ENCODE data around the gene CRIP2. TPM values are rescaled to one million over a fixed set of nuclear protein-coding genes. Genes with fewer than 3 reads are reported as not detected.
A peak's percentile ranks its signal among the peaks of the same experiment; 100 is the strongest.

Gene CRIP2
- total and polyA plus RNA-seq, 4 donors = 4.3 to 40.0 (median 20.7) TPM

DNA sequence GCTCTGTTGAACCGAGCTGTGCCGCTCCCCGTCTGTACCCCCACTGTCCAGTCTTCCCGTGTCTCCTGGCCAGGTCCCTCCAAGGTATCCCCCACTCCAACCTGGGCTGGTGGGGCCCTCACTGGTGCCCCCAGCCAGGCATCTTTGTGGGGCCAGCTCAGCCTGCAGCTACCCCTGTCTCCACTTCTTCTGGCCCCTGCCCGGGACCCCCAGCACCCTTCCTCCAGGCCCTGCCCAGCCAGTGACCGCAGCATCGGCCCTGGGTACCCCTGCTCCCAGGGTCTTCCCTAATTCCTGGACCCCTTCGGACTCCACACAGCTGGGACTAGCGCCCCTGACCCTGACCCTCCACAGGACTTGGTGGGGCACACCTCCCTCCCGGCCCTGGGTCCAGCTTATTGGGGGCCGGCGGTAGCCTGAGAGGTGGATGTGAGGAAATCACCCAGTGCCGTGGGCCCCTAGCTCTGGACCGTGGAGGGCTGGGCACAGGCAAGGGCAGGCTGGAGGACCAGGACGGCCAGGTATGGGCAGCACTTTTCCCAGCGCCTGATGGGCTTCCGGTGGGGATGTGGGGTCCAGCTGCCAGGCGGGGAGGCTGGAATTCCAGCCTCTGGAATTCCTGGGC, 8.0 kb downstream of the CRIP2 start:
- TF ChIP-seq, protein P1, sequence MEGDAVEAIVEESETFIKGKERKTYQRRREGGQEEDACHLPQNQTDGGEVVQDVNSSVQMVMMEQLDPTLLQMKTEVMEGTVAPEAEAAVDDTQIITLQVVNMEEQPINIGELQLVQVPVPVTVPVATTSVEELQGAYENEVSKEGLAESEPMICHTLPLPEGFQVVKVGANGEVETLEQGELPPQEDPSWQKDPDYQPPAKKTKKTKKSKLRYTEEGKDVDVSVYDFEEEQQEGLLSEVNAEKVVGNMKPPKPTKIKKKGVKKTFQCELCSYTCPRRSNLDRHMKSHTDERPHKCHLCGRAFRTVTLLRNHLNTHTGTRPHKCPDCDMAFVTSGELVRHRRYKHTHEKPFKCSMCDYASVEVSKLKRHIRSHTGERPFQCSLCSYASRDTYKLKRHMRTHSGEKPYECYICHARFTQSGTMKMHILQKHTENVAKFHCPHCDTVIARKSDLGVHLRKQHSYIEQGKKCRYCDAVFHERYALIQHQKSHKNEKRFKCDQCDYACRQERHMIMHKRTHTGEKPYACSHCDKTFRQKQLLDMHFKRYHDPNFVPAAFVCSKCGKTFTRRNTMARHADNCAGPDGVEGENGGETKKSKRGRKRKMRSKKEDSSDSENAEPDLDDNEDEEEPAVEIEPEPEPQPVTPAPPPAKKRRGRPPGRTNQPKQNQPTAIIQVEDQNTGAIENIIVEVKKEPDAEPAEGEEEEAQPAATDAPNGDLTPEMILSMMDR (IDR thresholded peaks at IDR 0.05; ENCODE audit: low read depth, low read length, missing input control) = no peak
- no peak for TF ChIP-seq FOXA1 (IDR thresholded peaks at IDR 0.05)
- no peak for TF ChIP-seq EGR1 (IDR thresholded peaks at IDR 0.05; ENCODE audit: low read depth in 2 of 2)
- TF ChIP-seq RAD21 (IDR thresholded peaks at IDR 0.05) = no peak
- no peak for TF ChIP-seq SP1 (IDR thresholded peaks at IDR 0.05)
- TF ChIP-seq GABPA (IDR thresholded peaks at IDR 0.05 in 1 of 2, conservative IDR thresholded peaks at IDR 0.05 in 1 of 2) = no peak
- no peak for TF ChIP-seq YY1 (IDR thresholded peaks at IDR 0.05)
- TF ChIP-seq, protein P2, sequence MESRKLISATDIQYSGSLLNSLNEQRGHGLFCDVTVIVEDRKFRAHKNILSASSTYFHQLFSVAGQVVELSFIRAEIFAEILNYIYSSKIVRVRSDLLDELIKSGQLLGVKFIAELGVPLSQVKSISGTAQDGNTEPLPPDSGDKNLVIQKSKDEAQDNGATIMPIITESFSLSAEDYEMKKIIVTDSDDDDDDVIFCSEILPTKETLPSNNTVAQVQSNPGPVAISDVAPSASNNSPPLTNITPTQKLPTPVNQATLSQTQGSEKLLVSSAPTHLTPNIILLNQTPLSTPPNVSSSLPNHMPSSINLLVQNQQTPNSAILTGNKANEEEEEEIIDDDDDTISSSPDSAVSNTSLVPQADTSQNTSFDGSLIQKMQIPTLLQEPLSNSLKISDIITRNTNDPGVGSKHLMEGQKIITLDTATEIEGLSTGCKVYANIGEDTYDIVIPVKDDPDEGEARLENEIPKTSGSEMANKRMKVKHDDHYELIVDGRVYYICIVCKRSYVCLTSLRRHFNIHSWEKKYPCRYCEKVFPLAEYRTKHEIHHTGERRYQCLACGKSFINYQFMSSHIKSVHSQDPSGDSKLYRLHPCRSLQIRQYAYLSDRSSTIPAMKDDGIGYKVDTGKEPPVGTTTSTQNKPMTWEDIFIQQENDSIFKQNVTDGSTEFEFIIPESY (IDR thresholded peaks at IDR 0.05) = no peak
- DNase-seq (ENCODE audit: low spot score) = no peak

DNA sequence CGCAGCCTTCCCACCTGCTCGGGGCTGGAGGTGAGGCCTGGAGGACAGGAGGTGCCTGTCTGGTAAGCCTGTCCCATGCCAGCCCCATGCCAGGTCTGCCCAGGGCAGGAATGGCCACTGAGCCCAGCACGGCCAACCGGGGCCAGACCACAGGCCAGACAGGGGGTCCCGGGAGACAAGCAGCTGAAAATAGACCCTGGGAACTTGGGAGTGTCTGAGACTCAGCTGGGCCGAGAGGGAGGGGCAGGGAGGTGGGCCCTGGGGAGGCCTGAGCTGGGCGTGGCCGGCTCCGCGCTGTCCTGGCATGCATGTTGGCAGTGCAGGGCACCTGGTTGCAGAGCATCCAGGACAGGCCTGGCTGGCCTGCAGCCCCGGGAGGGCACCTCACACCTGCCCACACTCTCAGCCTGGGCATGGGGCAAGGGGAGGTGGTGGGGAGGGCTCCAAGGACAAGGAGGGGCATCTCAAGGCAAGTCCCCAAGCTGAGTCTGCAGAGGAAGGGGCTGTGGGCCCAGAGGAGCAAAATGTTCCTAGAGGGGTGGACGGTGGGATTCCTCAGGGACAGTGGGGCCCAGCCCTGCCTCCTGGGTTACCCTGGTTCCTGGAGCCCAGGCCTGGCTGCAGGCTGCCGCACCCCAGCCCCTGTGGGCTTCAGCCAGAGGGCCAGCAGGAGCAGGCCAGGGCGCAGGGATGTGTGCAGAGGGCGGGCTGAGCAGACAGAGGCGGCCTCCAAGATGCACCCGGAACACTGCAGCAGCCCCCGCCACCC, 8.9 kb downstream of the CRIP2 start:
- no peak for DNase-seq (ENCODE audit: low spot score)
- TF ChIP-seq JUND (IDR thresholded peaks at IDR 0.05) (no peak), HNF4A (conservative IDR thresholded peaks at IDR 0.05) (no peak), TAF1 (conservative IDR thresholded peaks at IDR 0.05) (no peak), HNF4G (IDR thresholded peaks at IDR 0.05) (no peak), GABPA (IDR thresholded peaks at IDR 0.05 in 1 of 2, conservative IDR thresholded peaks at IDR 0.05 in 1 of 2) (no peak), FOXA1 (IDR thresholded peaks at IDR 0.05) (no peak), FOXA2 (IDR thresholded peaks at IDR 0.05) (no peak), RXRA (IDR thresholded peaks at IDR 0.05) (no peak), SP1 (IDR thresholded peaks at IDR 0.05) (no peak), RAD21 (IDR thresholded peaks at IDR 0.05) (no peak), YY1 (IDR thresholded peaks at IDR 0.05) (no peak)
- TF ChIP-seq, protein P1 (IDR thresholded peaks at IDR 0.05; ENCODE audit: low read depth, low read length, missing input control) = no peak
- TF ChIP-seq, protein P3, sequence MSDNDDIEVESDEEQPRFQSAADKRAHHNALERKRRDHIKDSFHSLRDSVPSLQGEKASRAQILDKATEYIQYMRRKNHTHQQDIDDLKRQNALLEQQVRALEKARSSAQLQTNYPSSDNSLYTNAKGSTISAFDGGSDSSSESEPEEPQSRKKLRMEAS (IDR thresholded peaks at IDR 0.05) = no peak
- TF ChIP-seq, protein P2 (IDR thresholded peaks at IDR 0.05) = no peak
- Histone ChIP-seq H3K4me1 (ENCODE audit: control insufficient read depth in 4 of 4, insufficient read depth in 4 of 4, low read length in 3 of 4) (peaks cover 10 to 39% (median 18%) of the 10 kb centered on the region in 4 donors), H3K9me3 (ENCODE audit: control insufficient read depth in 4 of 4, low read length in 3 of 4) (no peaks in the 10 kb centered on the region), H3K36me3 (ENCODE audit: control insufficient read depth in 4 of 4, insufficient read depth in 3 of 4, low read depth in 1 of 4, low read length in 3 of 4) (peaks cover 0 to 1% (median 0%) of the 10 kb centered on the region in 4 donors), H3K4me3 (ENCODE audit: low read depth in 1 of 3, low read length in 3 of 3) (no peak overlapping the region), H3K9ac (ENCODE audit: low read depth in 1 of 2, low read length in 2 of 2) (no peak overlapping the region), H3K27me3 (ENCODE audit: control insufficient read depth in 4 of 4, insufficient read depth in 4 of 4, low read length in 3 of 4) (no peaks in the 10 kb centered on the region), H3K27ac (ENCODE audit: low read depth in 1 of 2, low read length in 2 of 2) (peak overlapping the region in 1 of 2 donors; percentile 85)
- 78% methylated on average over 18 of the region's 18 CpGs for WGBS

More for the DNA sequence above, 8.0 kb downstream of the CRIP2 start:
- Histone ChIP-seq H3K4me3 (ENCODE audit: low read depth in 1 of 3, low read length in 3 of 3) (no peak overlapping the region), H3K27ac (ENCODE audit: low read depth in 1 of 2, low read length in 2 of 2) (peak overlapping the region; percentile 52 to 85), H3K36me3 (ENCODE audit: control insufficient read depth in 4 of 4, insufficient read depth in 3 of 4, low read depth in 1 of 4, low read length in 3 of 4) (peaks cover 0 to 1% (median 0%) of the 10 kb centered on the region in 4 donors), H3K9me3 (ENCODE audit: control insufficient read depth in 4 of 4, low read length in 3 of 4) (no peaks in the 10 kb centered on the region), H3K4me1 (ENCODE audit: control insufficient read depth in 4 of 4, insufficient read depth in 4 of 4, low read length in 3 of 4) (peaks cover 10 to 33% (median 17%) of the 10 kb centered on the region in 4 donors), H3K9ac (ENCODE audit: low read depth in 1 of 2, low read length in 2 of 2) (no peak overlapping the region), H3K27me3 (ENCODE audit: control insufficient read depth in 4 of 4, insufficient read depth in 4 of 4, low read length in 3 of 4) (no peaks in the 10 kb centered on the region)
- 76% methylated on average over 18 of the region's 18 CpGs for WGBS

Data from liver (tissue), 9 donors.